K562 (cell line): ENCODE results near the gene TRAF7. TPM values are rescaled to one million over a fixed set of nuclear protein-coding genes. Genes with fewer than 3 reads are reported as not detected.
"Not testable (repeated sequence)": the region's sequence is repeated elsewhere in the genome, so short reads cannot be mapped to it uniquely, and the experiment has no call there.

Experiments used
- ATAC-seq: fragments of 200-7000 bp; cut with Tn5 transposase; 3 replicates; pipeline ENCODE4 v1.9.1; 2020; ENCODE audit warnings: moderate library complexity
- BruUV-seq: library from RNA; stranded (reverse); fragments of 400-500 nt; replicated peaks from 2 replicates; lab custom pipeline; 2021; lab: Mats Ljungman, UMichigan
- CTCF ChIA-PET: fragments of 300-600 bp; formaldehyde crosslinking; extraction: SDS; loops from one replicate; lab custom pipeline; 2021; ENCODE audit warnings: low intra/inter-chr PET ratio; lab: Yijun Ruan, JAX
- POLR2A ChIA-PET: fragments of 300-600, 350-650 bp; sonication (Branson Sonifier 250); formaldehyde crosslinking; extraction: SDS; loops from one replicate; lab custom pipeline; 2021; ENCODE audit warnings: antibody characterized with exemption, inconsistent platforms; lab: Yijun Ruan, JAX
- DNase-seq, 4 experiments: peaks; one replicate each; pipeline versions ENCODE4 v3.0.0 to v3.0.0-alpha.2; 2011 to 2018; ENCODE audit warnings: low spot score in 3 of 4, mixed read lengths in 3 of 4; ENCODE audit errors: extremely low read depth in 1 of 4
- FAIRE-seq: peaks from 2 replicates; lab custom pipeline; 2011; peaks lifted over from hg19 to GRCh38; lab: Jason Lieb, UNC
- H2AFZ ChIP-seq: 2 replicates; pipeline ENCODE4 v1.6.0; 2011; ENCODE audit warnings: low read depth, low read length, control low read depth, inconsistent platforms
- H3K27ac ChIP-seq: fragments of 200-600 bp; 3 replicates; pipeline ENCODE4 v1.8.0; 2011; ENCODE audit warnings: low read depth, mild to moderate bottlenecking, control low read depth, inconsistent platforms, low read length, moderate library complexity, mixed read lengths; ENCODE audit errors: extremely low read depth
- H3K27me3 ChIP-seq, 2 experiments: fragments of 300-600 bp in 1 of 2; 2 replicates in 1 of 2; 3 replicates in 1 of 2; pipeline versions ENCODE4 v1.6.0 to v1.8.0; 2011; ENCODE audit warnings: inconsistent platforms in 2 of 2, low read length in 2 of 2, mild to moderate bottlenecking in 1 of 2, mixed read lengths in 1 of 2, moderate library complexity in 1 of 2; ENCODE audit not compliant: control insufficient read depth in 2 of 2, insufficient read depth in 2 of 2
- H3K36me3 ChIP-seq: fragments of 300-600 bp; 3 replicates; pipeline ENCODE4 v1.8.0; 2011; ENCODE audit warnings: mild to moderate bottlenecking, low read length, inconsistent platforms; ENCODE audit not compliant: control insufficient read depth, insufficient read depth
- H3K4me1 ChIP-seq, 2 experiments: fragments of 200-600 bp in 1 of 2; replicated peaks in 1 of 2; 2 replicates in 1 of 2; 3 replicates in 1 of 2; pipeline versions ENCODE4 v1.5.1 to v1.8.0; 2011; ENCODE audit warnings: inconsistent platforms in 2 of 2, low read length in 2 of 2, mild to moderate bottlenecking in 1 of 2, mixed read lengths in 1 of 2, moderate library complexity in 1 of 2; ENCODE audit not compliant: control insufficient read depth in 2 of 2, insufficient read depth in 2 of 2
- H3K4me2 ChIP-seq: 2 replicates; pipeline ENCODE4 v1.6.1; 2011; ENCODE audit warnings: low read length, control low read depth, inconsistent platforms, mixed read lengths; ENCODE audit not compliant: insufficient read depth
- H3K4me3 ChIP-seq: fragments of 200-600 bp; sonication (generic), shearing (Covaris generic); 2 replicates; pipeline ENCODE4 v1.5.1; 2016; ENCODE audit warnings: control low read depth, inconsistent platforms
- H3K79me2 ChIP-seq: fragments of 200-600 bp; 3 replicates; pipeline ENCODE4 v1.8.0; 2011; ENCODE audit warnings: low read length, inconsistent platforms; ENCODE audit not compliant: control insufficient read depth, insufficient read depth
- H3K9ac ChIP-seq, 2 experiments: 2 replicates each; pipeline versions ENCODE4 v1.6.0 to v1.6.1; 2011; ENCODE audit warnings: low read depth in 2 of 2, low read length in 2 of 2, control low read depth in 1 of 2, inconsistent platforms in 1 of 2, mild to moderate bottlenecking in 1 of 2, mixed read lengths in 1 of 2; ENCODE audit not compliant: insufficient read depth in 1 of 2
- H3K9me1 ChIP-seq: one replicate; pipeline ENCODE4 v1.6.0; 2011; ENCODE audit warnings: inconsistent platforms, mild to moderate bottlenecking, low read length, moderate library complexity; ENCODE audit not compliant: control insufficient read depth, insufficient read depth
- H3K9me3 ChIP-seq: replicated peaks from 2 replicates; pipeline ENCODE4 v1.5.1; 2011; ENCODE audit warnings: low read depth, low read length, inconsistent platforms; ENCODE audit not compliant: control insufficient read depth, insufficient read depth
- H4K20me1 ChIP-seq: replicated peaks from 2 replicates; pipeline ENCODE4 v1.6.1; 2011; ENCODE audit warnings: low read length, inconsistent platforms, mixed read lengths; ENCODE audit not compliant: control insufficient read depth, insufficient read depth
- CTCF ChIP-seq, 3 experiments: IDR thresholded peaks in 2 of 3; conservative IDR thresholded peaks in 1 of 3; 2 replicates each; pipeline ENCODE4 v1.5.1; 2011 to 2012; ENCODE audit warnings: low read length in 3 of 3, mild to moderate bottlenecking in 3 of 3, control low read depth in 2 of 3, improper control_type of control experiment in 1 of 3, inconsistent platforms in 1 of 3, low read depth in 1 of 3, mixed read lengths in 1 of 3, moderate library complexity in 1 of 3; ENCODE audit not compliant: insufficient read depth in 2 of 3
- RAD21 ChIP-seq, 2 experiments: fragments of 250-450 bp in 1 of 2; fragments of 450-650 bp in 1 of 2; sonication (Bioruptor Pico) in 1 of 2; formaldehyde crosslinking in 1 of 2; IDR thresholded peaks in 1 of 2; conservative IDR thresholded peaks in 1 of 2; 2 replicates each; pipeline versions ENCODE4 v1.4.0 to v1.8.0; 2020 to 2022; ENCODE audit warnings: mild to moderate bottlenecking in 2 of 2, moderate library complexity in 1 of 2
- REST ChIP-seq, 2 experiments: fragments of 450-650 bp; formaldehyde crosslinking in 1 of 2; IDR thresholded peaks; 2 replicates each; pipeline versions ENCODE4 v1.4.0 to v1.6.1; 2014 to 2020; ENCODE audit warnings: mild to moderate bottlenecking in 2 of 2, borderline replicate concordance in 1 of 2, low read depth in 1 of 2
- SMC3 ChIP-seq: conservative IDR thresholded peaks from 2 replicates; pipeline ENCODE4 v1.6.1; 2011; ENCODE audit warnings: low read depth, low read length, improper control_type of control experiment; ENCODE audit not compliant: insufficient read depth
- WGBS: fragments of 100-300 bp; shearing (Covaris generic); methylation state at CpG from one replicate; pipeline ENCODE4 v1.1.6; 2016; ENCODE audit warnings: low coverage, mixed read lengths; ENCODE audit not compliant: insufficient coverage; ENCODE audit errors: missing lambda C conversion rate; 5-methylcytosine and 5-hydroxymethylcytosine counted together
- in situ Hi-C: fragments of 300-500 bp; cut with MboI; formaldehyde crosslinking; loops from 4 replicates; pipeline ENCODE4 v1.15.0; 2018; ENCODE audit warnings: inconsistent platforms, mixed read lengths
- intact Hi-C: fragments of 100-400 bp; cut with micrococcal nuclease; formaldehyde crosslinking; loops from 2 replicates; pipeline ENCODE4 v1.14.2; 2022
- polyA plus RNA-seq, 8 experiments: library from polyadenylated mRNA; depleted of rRNA in 4 of 8; stranded (reverse) in 5 of 8; unstranded in 3 of 8; fragments of >200 nt; fragmentation: Nextera tagmentation in 2 of 8; fragmentation: Illumina TruSeq in 1 of 8; extraction: Ambion mirVana in 2 of 8; extraction: Trizol in 1 of 8; gene quantifications; 2 replicates each; pipeline versions ENCODE4 v1.2.1 to v1.2.3, GENCODE V29; 2011 to 2014; ENCODE audit warnings: inconsistent platforms in 1 of 8, missing spikeins in 1 of 8
- total RNA-seq, 7 experiments: library from RNA; depleted of rRNA in 6 of 7; stranded (reverse); fragments of >200 nt in 6 of 7; fragmentation: Illumina TruSeq in 2 of 7; extraction: Trizol in 2 of 7; gene quantifications; 2 replicates each; pipeline versions ENCODE4 v1.2.1 to v1.2.3, GENCODE V29; 2011 to 2021; ENCODE audit warnings: low replicate concordance in 1 of 7

Gene TRAF7
- total and polyA plus RNA-seq, 9 of the 15 experiments (the other 6 are each of a cell fraction or from before 2014, with no cell fraction given): 1.1 to 113 (median 41.6) TPM

- H4K20me1 ChIP-seq; H3K4me2 ChIP-seq; H3K9ac ChIP-seq; TF ChIP-seq REST (CRISPR knock-in tag; IDR thresholded peaks at IDR 0.05; ENCODE audit: low read depth): not testable (repeated sequence)
- TF ChIP-seq RAD21 (CRISPR knock-in tag; conservative IDR thresholded peaks at IDR 0.05 in 1 of 2, IDR thresholded peaks at IDR 0.05 in 1 of 2): peak; percentile 18 to 47; a peak in 2 of 4 replicates
- 0 out of 2 replicates have a peak, but pooled peaks have one; percentile 16 for TF ChIP-seq SMC3
- peak; percentile 34 to 45 (median 42); a peak in 3 of 6 replicates for TF ChIP-seq CTCF (IDR thresholded peaks at IDR 0.05 in 2 of 3, conservative IDR thresholded peaks at IDR 0.05 in 1 of 3; ENCODE audit: insufficient read depth in 2 of 3, low read depth in 1 of 3, low read length in 3 of 3)
- peak; percentile 40; the same call in 1 of the 2 replicates for TF ChIP-seq REST (IDR thresholded peaks at IDR 0.05; ENCODE audit: borderline replicate concordance)
- TF ChIP-seq, all 486 proteins: peak for 4; not testable (repeated sequence) for 482
- H3K27me3 ChIP-seq, H2AFZ ChIP-seq, H3K9me1 ChIP-seq, in situ Hi-C loops, H3K9me3 ChIP-seq, BruUV-seq, H3K79me2 ChIP-seq, H3K4me3 ChIP-seq, intact Hi-C loops, H3K36me3 ChIP-seq, H3K27ac ChIP-seq: not testable (repeated sequence)
- ATAC-seq (peak; percentile 84), FAIRE-seq (peak; percentile 84), DNase-seq (peak in 1 of 4 experiments; percentile 52)
- WGBS: 9% methylated on average over 5 of the region's 9 CpGs
- POLR2A ChIA-PET: interaction anchor here (0.9 to 1.0 kb wide), 2 partner anchors 30 to 34 kb away, joined by 3 to 4 read pairs; partner anchors contain the start of gene TRAF7
- peaks cover 0 to 44% of the 10 kb centered on the region in 2 experiments; a peak in 2 of 5 replicates for H3K4me1 ChIP-seq
- CTCF ChIA-PET: interaction anchor here (1.2 kb wide), 1 partner anchor 32 kb away, joined by 6 read pairs; no protein-coding TSS in a partner anchor
Observed at GRCh38 chr16:2121325-2121724, 34.3 kb upstream of the TRAF7 start.
